ENCODE data around the gene IL17C.

DNA sequence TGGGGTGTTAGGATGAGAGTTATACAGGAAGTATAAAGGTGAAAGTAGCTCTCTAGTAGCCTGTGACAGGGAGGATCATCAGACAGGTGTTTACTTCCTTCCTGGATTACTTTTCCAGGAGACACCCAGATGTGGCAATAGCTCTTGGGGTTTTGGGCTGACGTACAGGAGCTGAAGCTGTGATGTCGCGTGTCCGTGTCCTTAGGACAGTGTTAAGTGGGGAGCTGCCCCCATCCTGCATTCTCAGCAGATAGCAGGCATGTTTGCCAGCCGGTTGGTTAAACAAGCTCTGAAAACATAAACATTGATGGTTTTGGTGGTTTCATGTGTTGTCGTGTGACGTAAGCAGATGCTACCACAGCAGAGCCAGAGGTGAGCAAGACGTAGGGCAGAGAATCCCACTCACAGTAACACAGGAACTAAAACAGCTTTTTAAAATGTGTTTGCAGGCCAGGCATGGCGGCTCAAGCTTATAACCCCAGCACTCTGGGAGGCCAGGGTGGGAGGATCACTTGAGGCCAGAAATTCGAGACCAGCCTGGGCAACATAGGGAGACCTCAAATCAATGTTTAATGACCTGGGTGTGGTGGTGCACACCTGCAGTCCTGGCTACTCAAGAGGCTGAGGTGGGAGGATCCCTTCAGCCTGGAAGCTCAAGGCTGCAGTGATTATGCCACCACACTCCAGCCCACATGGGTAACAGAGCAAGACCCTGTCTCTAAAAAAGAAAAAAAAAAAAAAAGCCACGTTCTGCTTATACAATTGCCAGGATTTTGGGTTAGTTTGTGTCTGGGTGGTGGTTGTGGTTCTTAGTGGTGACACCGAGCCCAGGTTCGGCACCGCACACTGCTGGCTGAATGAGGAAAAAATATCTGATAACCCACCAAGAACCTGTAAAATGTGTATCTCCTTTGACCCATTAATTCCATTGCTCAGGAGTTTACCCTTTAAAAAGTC lies 18.2 kb upstream of the IL17C start:
- TF ChIP-seq POLR2A (IDR thresholded peaks at IDR 0.05) = no peak
- TF ChIP-seq, protein P1, sequence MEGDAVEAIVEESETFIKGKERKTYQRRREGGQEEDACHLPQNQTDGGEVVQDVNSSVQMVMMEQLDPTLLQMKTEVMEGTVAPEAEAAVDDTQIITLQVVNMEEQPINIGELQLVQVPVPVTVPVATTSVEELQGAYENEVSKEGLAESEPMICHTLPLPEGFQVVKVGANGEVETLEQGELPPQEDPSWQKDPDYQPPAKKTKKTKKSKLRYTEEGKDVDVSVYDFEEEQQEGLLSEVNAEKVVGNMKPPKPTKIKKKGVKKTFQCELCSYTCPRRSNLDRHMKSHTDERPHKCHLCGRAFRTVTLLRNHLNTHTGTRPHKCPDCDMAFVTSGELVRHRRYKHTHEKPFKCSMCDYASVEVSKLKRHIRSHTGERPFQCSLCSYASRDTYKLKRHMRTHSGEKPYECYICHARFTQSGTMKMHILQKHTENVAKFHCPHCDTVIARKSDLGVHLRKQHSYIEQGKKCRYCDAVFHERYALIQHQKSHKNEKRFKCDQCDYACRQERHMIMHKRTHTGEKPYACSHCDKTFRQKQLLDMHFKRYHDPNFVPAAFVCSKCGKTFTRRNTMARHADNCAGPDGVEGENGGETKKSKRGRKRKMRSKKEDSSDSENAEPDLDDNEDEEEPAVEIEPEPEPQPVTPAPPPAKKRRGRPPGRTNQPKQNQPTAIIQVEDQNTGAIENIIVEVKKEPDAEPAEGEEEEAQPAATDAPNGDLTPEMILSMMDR (IDR thresholded peaks at IDR 0.05) = no peak
